GM23248 (cell line): ENCODE measurements around the gene SUPT3H. TPM values are rescaled to one million over a fixed set of nuclear protein-coding genes. Genes with fewer than 3 reads are reported as not detected.
"Not testable (repeated sequence)": the region's sequence is repeated elsewhere in the genome, so short reads cannot be mapped to it uniquely, and the experiment has no call there.

Experiments
- DNase-seq: peaks from one replicate; pipeline ENCODE4 v3.0.0-alpha.2; 2015
- H2AFZ ChIP-seq: fragments of 200-600 bp; sonication (generic); 2 replicates; pipeline ENCODE4 v1.6.1; 2016; ENCODE audit warnings: antibody characterized with exemption
- H3F3A ChIP-seq: fragments of 200-600 bp; sonication (generic); 2 replicates; pipeline ENCODE4 v1.6.1; 2016; ENCODE audit warnings: mild to moderate bottlenecking, antibody characterized with exemption, mixed run types; ENCODE audit not compliant: insufficient read depth
- H3K27ac ChIP-seq: fragments of 200-600 bp; sonication (generic); 2 replicates; pipeline ENCODE4 v1.5.1; 2016; ENCODE audit warnings: mild to moderate bottlenecking
- H3K27me3 ChIP-seq: fragments of 200-600 bp; sonication (generic); replicated peaks from 2 replicates; pipeline ENCODE4 v1.6.1; 2016; ENCODE audit warnings: mild to moderate bottlenecking; ENCODE audit not compliant: insufficient read depth
- H3K36me3 ChIP-seq: fragments of 200-600 bp; sonication (generic); 2 replicates; pipeline ENCODE4 v1.6.1; 2016; ENCODE audit warnings: low read depth, mild to moderate bottlenecking
- H3K4me1 ChIP-seq: fragments of 200-600 bp; sonication (generic); 2 replicates; pipeline ENCODE4 v1.6.1; 2016; ENCODE audit warnings: mild to moderate bottlenecking; ENCODE audit not compliant: insufficient read depth
- H3K4me2 ChIP-seq: fragments of 200-600 bp; sonication (generic); one replicate; pipeline ENCODE4 v1.6.1; 2016; ENCODE audit warnings: mild to moderate bottlenecking; ENCODE audit not compliant: unreplicated experiment
- H3K4me3 ChIP-seq: fragments of 200-600 bp; sonication (generic); 2 replicates; pipeline ENCODE4 v1.5.1; 2016; ENCODE audit warnings: mild to moderate bottlenecking
- H3K79me2 ChIP-seq: fragments of 200-600 bp; sonication (generic); 2 replicates; pipeline ENCODE4 v1.6.1; 2016; ENCODE audit warnings: mild to moderate bottlenecking; ENCODE audit not compliant: insufficient read depth
- H3K9ac ChIP-seq: fragments of 200-600 bp; sonication (generic); 2 replicates; pipeline ENCODE4 v1.6.1; 2016; ENCODE audit warnings: mild to moderate bottlenecking
- H3K9me2 ChIP-seq: fragments of 200-600 bp; sonication (generic); 2 replicates; pipeline ENCODE4 v1.6.1; 2016; ENCODE audit warnings: mixed run types, mild to moderate bottlenecking, moderate library complexity; ENCODE audit not compliant: insufficient read depth
- H3K9me3 ChIP-seq: fragments of 200-600 bp; sonication (generic); one replicate; pipeline ENCODE4 v1.6.1; 2017; ENCODE audit warnings: low read depth
- H4K20me1 ChIP-seq: fragments of 200-600 bp; sonication (generic); 2 replicates; pipeline ENCODE4 v1.6.0; 2016; ENCODE audit not compliant: insufficient read depth
- EZH2 ChIP-seq: fragments of 200-600 bp; sonication (generic); IDR thresholded peaks from 2 replicates; pipeline ENCODE4 v1.6.1; 2018; ENCODE audit warnings: antibody characterized with exemption, mild to moderate bottlenecking; ENCODE audit not compliant: insufficient read depth, poor library complexity, severe bottlenecking
- EZH2phosphoT487 ChIP-seq: fragments of 200-600 bp; sonication (generic); IDR thresholded peaks from 2 replicates; pipeline ENCODE4 v1.6.1; 2018; ENCODE audit warnings: antibody characterized with exemption, moderate library complexity, mild to moderate bottlenecking, low read depth; ENCODE audit not compliant: insufficient read depth
- WGBS, 2 experiments: methylation state at CpG; one replicate each; pipeline ENCODE4 v1.1.6; 2015 to 2017; ENCODE audit warnings: low lambda C conversion rate in 2 of 2, low coverage in 1 of 2; ENCODE audit errors: missing lambda C conversion rate in 2 of 2; 5-methylcytosine and 5-hydroxymethylcytosine counted together
- in situ Hi-C: fragments of 300-500 bp; cut with MboI; formaldehyde crosslinking; loops from 2 replicates; pipeline ENCODE4 v1.15.0; 2020
- polyA plus RNA-seq: library from polyadenylated mRNA; unstranded; fragments of >200 nt; fragmentation: Nextera tagmentation; extraction: Ambion mirVana; gene quantifications from 2 replicates; pipeline ENCODE4 v1.2.1, GENCODE V29; 2016
- total RNA-seq: library from RNA; depleted of rRNA; stranded (reverse); fragments of >200 nt; shearing (Covaris generic); gene quantifications from 2 replicates; pipeline ENCODE4 v1.2.3, GENCODE V29; 2014

SUPT3H gene
- total and polyA plus RNA-seq, 2 experiments from 2014 or later, result 9.3 to 12.4 TPM

GRCh38 chr6:45154679-45155078 is 223.1 kb downstream of the SUPT3H start:
- WGBS, 2 experiments, result 69 to 75% methylated on average over 3 of the region's 3 CpGs
- TF ChIP-seq EZH2phosphoT487 (no peak), EZH2 (no peak)

GRCh38 chr6:45148711-45149341 is 228.9 kb downstream of the SUPT3H start:
- 10 to 21% methylated on average over 1 of the region's 1 CpG for WGBS, 2 experiments
- in situ Hi-C loops, result no loop called here
- Histone ChIP-seq H3K27me3 (no peaks in the 10 kb centered on the region), H3K27ac (peak overlapping the region; percentile 68), H3K9me3 (no peaks in the 10 kb centered on the region), H3K4me3 (0 out of 2 replicates have a peak overlapping the region, but pooled peaks have one; percentile 0), H3K4me1 (peaks cover 25% of the 10 kb centered on the region), H3K4me2 (peak overlapping the region; percentile 26), H2AFZ (peak overlapping the region; percentile 23; the same call in 1 of the 2 replicates), H4K20me1 (no peaks in the 10 kb centered on the region), H3K79me2 (no peaks in the 10 kb centered on the region), H3F3A (peaks cover 20% of the 10 kb centered on the region), H3K9ac (0 out of 2 replicates have a peak overlapping the region, but pooled peaks have one; percentile 2), H3K9me2 (no peaks in the 10 kb centered on the region), H3K36me3 (no peaks in the 10 kb centered on the region)
- peak; percentile 75 for DNase-seq
- TF ChIP-seq EZH2phosphoT487 (no peak), EZH2 (no peak)

More at GRCh38 chr6:45154679-45155078, 223.1 kb downstream of the SUPT3H start:
- Histone ChIP-seq H3F3A (peaks cover 2% of the 10 kb centered on the region; the same call in 1 of the 2 replicates), H3K36me3 (no peaks in the 10 kb centered on the region), H3K9me2 (no peaks in the 10 kb centered on the region), H3K79me2 (no peaks in the 10 kb centered on the region), H3K27ac (no peak overlapping the region), H3K9ac (no peak overlapping the region), H2AFZ (no peak overlapping the region), H3K27me3 (no peaks in the 10 kb centered on the region), H3K4me1 (peaks cover 2% of the 10 kb centered on the region), H3K4me2 (no peak overlapping the region), H3K9me3 (no peaks in the 10 kb centered on the region), H4K20me1 (no peaks in the 10 kb centered on the region), H3K4me3 (no peak overlapping the region)
- no peak for DNase-seq
- in situ Hi-C loops, result no loop called here

GRCh38 chr6:45148278-45148677 is 229.5 kb downstream of the SUPT3H start:
- Histone ChIP-seq H3K9ac (0 out of 2 replicates have a peak overlapping the region, but pooled peaks have one; percentile 2), H3K4me3 (0 out of 2 replicates have a peak overlapping the region, but pooled peaks have one; percentile 0), H3K4me2 (peak overlapping the region; percentile 26), H3K27ac (peak overlapping the region; percentile 68), H3F3A (peaks cover 20% of the 10 kb centered on the region), H3K4me1 (peaks cover 25% of the 10 kb centered on the region), H3K9me3 (no peaks in the 10 kb centered on the region), H3K36me3 (no peaks in the 10 kb centered on the region), H2AFZ (peak overlapping the region; percentile 23; the same call in 1 of the 2 replicates), H3K9me2 (no peaks in the 10 kb centered on the region), H3K79me2 (no peaks in the 10 kb centered on the region), H3K27me3 (no peaks in the 10 kb centered on the region), H4K20me1 (no peaks in the 10 kb centered on the region)
- TF ChIP-seq EZH2phosphoT487 (no peak), EZH2 (no peak)
- in situ Hi-C loops, result no loop called here
- 90 to 92% methylated on average over 1 of the region's 1 CpG for WGBS, 2 experiments
- peak; percentile 47 for DNase-seq

DNA sequence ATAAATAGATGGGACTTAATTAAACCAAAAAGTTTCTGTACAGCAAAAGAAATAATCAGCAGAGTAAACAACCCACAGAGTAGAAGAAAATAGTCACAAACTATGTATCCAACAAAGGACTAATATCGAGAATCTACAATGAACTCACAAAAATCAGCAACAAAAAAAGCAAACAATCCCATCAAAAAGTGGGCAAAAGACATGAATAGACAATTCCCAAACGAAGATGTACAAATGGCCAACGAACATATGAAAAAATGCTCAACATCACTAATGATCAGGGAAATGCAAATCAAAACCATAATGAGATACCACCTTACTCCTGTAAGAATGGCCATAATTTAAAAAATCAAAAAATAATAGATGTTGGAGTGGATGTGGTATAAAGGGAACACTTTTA is 232.1 kb downstream of the SUPT3H start:
- H3K36me3 ChIP-seq, result not testable (repeated sequence)

More for the DNA sequence above, 232.1 kb downstream of the SUPT3H start:
- Histone ChIP-seq H3K4me1 (peaks cover 25% of the 10 kb centered on the region), H3F3A (peaks cover 20% of the 10 kb centered on the region)
- 93 to 94% methylated on average over 3 of the region's 3 CpGs for WGBS, 2 experiments
- H2AFZ ChIP-seq, H3K27me3 ChIP-seq, DNase-seq, H3K9me3 ChIP-seq, H3K4me3 ChIP-seq, H3K4me2 ChIP-seq, H3K9me2 ChIP-seq, H4K20me1 ChIP-seq, H3K9ac ChIP-seq, H3K79me2 ChIP-seq, H3K27ac ChIP-seq, in situ Hi-C loops: not testable (repeated sequence)
